Activated CD8-positive, alpha-beta memory T cell treated with anti-CD3 and anti-CD28 coated beads, Interleukin-2, amount 50 U/mL, for 4 hours (primary cell): ENCODE data around the gene RNF5.
"Not testable (repeated sequence)": the region's sequence is repeated elsewhere in the genome, so short reads cannot be mapped to it uniquely, and the experiment has no call there.

ENCODE experiments used
- DNase-seq: peaks from one replicate; pipeline ENCODE4 v3.0.0-alpha.2; 2020

The RNF5 gene

DNA sequence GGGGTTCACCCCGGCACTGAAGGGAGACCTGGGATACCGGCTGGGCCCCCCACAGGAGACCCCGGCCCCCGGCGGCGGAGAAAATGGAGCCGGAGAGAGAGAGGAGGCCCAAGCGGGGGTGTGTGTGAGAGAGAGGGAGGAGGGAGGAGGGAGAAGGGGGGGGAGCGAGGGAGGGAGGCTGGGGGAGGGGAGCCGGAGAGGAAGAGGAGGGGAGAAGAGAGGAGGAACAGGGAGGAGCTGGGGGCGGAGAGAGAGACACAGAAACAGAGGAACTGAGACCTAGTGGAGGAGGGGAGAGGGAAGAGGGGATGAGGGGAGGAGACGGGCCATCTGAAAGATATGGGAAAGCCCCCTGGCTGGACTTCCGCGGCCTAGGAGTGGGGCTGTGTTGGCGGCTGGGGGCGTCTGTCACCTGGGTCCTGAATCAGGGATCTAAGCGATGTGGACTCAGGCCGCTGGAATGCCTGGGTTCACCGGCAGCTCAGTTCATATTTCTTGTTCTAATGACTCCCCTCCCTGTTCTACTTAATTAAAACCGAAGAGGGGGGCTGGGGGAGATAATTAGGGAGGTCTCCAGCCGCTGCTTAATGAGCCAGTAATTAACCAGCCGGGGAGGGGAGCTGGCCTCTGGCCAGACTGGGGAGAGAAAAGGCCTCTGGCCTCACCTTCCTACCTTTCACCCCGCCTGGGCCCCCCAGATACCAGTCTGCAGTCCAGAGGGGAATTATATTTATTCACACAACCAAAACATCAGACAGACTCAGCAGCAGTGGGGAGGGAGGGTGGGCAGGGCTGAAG lies 12.0 kb downstream of the RNF5 start, which contains the start of gene PBX2:
TSS of gene PBX2 (minus strand) at position 149 of the 798 bp plus-strand sequence. CDS start 287 bp downstream, outside the sequence.
- DNase-seq, result peak; percentile 83

DNA sequence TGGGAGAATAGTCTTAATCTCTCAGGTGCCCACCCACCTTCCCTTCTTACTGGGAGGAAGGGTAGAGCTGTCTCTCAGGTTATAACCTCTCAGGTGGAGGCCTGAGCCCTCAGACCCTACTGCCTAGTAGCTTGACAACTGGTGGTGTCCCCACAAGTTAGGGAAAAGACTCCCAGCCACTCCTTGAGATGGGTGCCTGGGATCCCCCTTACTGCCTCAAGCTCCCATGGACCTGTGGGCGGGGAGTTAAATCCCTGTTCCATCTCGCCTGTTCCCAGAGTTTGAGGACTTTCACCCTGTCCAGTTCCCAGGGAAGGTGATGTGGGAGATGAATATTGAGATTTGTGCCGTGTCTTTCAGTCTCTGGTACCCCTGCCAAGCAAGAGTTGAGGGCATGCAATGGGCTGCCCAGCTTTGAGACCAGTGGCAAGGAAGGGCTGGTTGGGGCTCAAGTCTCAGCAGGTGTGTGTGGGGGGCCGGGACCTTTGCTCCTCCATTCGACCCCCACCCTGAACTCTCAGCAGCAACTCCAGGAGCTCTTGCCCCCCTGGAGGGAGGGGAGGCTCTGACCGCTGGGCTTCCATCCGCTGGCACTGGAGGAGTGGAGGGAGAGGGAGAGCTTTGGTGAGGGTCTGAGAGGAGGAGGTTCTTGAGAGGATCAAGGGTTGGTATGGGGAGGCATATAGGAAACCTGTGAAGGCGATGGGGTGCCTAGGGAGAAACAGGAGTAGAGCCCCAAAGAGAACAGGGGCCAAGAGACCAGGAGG lies 12.9 kb downstream of the RNF5 start:
- DNase-seq, result no peak

DNA sequence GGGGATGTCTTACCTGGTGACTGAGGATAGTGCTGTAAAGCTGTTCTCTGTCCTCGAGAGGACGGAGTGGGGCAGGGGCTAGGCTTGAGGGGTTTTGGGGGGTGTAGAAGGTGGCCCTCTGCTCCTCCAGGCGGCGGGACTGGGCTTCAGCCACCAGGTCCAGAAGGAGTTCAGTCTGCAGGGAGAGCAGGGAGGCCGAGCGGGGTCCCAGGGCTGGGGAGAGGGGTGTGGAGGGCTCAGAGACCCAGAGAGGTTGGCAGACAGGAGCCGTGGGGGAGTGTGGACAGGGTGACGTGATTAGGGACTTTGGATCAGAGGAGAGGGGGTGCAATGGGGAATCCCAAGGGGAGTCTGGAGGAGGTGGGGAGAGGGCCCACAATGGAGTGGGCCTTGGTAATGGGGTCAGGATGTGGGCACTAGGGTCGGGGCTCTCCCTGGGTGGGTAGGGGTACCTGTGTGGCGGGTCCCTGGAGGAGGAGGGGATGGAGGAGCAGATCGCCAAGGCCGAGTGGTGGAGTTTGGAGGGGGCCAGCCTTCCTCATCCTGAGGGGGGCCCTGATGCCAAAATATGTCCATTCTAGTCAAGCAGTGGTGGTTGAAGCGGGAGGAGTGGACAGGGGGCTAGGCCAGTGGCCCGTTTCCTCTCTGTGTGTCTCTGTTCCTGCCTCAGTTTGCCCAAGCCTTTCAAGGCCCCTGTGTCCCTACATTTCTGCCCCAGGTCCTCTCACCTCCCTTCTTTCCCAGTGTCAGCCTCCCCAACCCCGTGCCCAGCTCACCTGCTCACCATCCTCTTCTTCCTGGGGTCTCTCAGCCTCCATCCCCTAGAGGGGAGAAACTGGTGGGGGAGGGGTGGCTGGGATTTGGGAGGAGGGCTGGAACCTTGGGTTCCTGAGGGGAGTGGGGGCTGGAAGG lies 13.7 kb downstream of the RNF5 start:
- DNase-seq, result no peak

DNA sequence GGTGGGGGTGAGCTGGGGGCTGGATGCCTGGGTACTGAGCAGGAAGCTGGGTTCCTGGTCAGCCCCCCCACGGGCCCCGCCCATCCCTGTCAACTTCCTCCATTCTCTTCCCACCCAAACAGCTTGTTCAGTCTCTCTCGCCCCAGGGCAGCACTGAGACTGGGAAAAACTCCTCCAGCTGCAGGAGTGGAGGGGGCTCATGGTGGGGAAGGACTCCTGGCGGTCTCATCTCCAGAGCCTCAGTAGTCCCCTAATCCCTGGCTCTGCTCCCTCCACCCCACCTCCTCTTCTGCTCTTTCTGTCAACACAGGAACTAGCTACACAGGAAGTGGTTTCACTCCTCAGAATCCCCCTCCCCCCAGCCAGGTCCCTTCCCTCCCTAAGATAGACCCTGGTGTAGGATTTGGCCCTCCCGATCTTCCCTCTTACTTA lies 14.4 kb downstream of the RNF5 start, which contains the start of gene GPSM3:
TSS of gene GPSM3 (minus strand) at position 36 of the 432 bp plus-strand sequence. CDS start 130 bp downstream, outside the sequence.
- peak; percentile 55 for DNase-seq

DNA sequence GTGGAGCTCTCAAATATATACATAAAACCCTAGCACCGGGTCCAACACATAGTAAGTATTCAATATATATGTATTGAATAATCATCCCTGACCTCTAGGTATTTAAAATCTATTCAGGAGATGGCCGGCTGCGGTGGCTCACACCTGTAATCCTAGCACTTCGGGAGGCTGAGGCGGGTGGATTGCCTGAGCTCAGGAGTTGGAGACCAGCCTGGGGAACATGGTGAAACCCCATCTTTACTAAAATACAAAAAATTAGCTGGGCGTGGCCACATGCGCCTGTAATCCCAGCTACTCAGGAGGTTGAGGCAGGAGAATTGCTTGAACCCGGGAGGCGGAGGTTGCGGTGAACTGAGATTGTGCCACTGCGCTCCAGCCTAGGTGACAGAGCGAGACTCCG lies 14.9 kb downstream of the RNF5 start:
- not testable (repeated sequence) for DNase-seq

DNA sequence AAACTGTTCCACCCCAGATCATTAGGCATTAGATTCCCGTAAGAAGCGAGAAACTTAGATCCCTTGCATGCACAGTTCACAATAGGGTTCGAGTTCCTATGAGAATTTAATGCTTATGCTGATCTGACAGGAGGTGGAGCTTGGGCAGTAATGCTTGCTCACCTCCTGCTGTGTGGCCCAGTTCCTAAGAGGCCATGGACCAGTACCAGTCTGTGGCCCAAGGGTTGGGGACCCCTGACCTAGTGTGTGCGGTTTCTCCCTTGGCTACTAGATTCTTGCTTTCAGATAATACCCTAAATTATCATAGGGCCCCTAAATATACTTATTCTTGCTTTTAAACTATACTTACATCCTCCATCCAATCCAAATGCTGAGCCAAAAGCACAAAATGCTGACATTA lies 16.2 kb downstream of the RNF5 start:
- DNase-seq, result no peak

DNA sequence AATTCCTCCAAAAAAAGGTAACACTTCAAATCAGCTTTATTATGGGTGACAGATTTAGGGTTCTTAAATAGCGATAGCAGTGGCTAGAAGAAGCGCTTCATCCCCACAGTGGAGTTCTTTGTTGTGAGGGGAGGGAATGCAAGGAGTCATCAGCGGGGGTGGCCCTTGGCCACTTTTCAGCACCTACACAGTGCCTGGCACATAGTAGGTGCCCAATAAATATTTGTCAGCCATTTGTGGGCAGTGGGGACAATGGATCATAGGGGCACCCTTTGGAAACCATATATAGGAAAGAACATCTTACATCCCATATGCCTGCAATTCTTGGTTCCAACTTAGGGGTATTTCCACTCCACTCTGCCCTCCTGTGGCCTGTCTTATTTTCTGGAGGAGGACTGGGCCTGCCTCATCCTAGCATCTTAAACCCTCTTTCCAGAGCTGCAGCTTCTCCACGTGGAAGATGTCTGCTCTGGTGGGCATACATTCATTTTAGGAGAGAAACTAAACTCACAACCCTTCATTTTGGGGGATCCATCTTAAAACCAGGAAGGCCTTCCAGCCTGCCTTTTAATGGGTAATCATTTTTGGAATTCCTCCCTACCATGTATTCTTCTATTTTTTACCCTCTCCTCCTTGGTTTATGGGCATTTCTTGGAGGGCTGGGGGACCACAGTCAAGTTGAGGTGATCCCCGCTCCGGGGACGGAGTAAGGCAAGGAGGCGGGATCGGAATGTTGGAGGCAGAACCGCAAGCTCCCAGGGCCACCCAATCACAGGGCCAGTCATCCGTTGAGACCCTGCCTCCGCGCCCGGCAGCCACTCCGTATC lies 16.8 kb downstream of the RNF5 start:
- DNase-seq, result no peak

DNA sequence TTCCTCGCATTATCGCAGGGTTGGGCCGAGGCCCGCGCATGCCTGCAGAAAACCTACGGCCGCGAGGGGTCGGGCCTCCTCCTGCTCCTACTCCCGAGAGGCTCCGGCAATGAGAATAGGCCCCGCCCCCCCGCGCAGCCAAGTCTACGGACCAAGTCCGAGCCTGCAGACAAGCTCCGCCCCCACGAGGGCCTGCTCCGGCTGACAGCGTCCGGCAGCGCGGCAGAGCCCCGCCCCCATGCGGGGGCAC lies 17.4 kb downstream of the RNF5 start:
- peak; percentile 100 for DNase-seq

DNA sequence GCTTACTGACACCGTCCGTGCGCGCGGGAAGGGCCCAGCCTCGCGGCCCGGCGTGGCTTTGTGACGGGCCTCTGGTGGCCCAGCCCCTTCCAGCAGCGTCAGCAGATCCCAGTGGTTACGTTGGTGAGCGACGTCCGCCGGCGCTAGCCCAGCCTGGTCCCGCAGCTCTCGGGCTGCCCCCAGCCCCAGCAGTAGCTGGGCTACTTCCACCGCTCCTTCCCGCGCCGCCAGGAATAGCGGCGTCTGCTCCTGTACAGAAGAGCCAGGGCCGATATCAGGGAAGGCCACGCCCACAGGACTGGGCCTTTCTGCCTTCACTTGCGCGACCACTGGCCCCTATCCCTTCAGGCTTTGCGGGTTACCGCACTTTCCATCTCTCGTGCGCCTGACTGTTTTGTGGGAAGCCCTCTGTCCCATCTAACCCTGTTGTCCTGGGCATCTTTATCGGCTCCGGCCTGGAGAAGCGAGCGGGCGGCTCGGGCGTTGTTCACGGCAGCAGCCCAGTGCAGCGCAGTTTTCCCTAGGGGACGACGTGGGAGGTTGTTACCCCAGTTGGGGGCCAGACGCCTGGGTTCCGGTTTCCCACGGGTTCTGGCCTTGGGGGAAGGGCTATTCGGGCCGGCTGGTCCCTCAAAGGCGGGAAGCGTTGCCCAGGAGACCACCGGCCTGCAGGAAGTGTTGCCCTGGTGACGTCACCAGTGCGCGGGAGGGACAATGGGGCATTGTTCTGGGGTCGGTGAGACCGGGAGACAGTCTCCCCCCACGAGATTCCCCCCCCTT lies 17.9 kb downstream of the RNF5 start:
- peak; percentile 59 for DNase-seq

DNA sequence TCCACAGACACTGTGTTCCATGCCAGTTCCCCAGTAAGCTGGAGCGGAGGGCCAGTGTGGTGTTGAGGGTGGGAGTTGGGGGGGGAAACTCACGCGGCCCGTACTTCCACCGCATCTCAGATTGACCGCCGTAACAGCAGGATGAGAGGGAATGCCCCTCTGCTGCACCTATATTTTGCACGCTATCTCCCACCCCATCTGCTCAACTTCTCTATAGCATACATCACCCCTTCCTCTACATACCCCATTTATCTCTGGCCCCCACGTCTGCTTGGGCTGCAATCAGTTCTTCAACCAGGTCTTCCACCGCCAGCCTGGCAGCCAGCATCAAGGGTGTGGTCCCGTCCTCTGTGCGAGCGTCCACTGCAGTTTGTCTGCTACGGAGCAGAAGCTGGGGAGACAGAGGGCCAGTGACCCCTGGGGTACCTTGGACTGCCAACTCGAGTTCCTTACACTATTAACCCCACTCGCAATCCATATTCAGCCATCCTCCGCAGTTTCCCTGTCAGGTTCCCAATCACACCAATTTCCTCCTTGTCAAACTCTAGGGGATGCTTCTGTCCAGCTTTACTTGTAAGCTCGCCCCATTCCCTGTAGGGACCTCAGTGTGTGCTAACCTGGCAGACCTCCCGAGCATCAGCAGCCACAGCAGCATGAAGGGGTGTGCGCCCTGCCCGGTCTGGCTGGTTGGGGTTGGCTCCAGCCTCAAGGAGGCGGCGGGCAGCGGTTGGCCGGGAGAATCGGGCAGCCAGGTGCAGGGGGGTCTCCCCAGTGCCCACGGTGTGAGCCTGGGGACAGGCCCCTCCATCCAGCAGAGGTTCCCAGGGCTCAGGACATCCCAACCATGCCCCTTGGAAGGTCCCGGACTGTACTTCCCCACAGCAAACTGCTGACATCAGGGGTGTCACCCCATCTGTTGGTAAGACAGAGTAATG lies 18.7 kb downstream of the RNF5 start:
- no peak for DNase-seq

DNA sequence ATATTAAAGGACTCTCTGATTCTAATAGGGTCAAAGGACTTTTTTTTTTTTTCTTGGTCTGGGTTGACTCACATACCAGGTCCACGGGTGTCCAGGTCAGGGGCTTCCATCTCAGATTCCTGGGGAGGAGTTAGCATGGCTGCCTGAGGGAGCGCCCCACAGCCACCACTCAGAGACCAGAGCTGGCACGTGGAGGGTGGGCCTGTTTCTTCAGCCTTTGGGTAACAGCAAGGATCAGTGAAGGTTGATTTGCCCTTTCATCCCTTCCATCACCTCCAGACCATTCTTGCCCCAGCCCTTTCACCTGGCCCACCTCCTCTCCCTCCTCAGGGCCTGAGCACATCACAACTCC lies 20.1 kb downstream of the RNF5 start:
- DNase-seq, result no peak

DNA sequence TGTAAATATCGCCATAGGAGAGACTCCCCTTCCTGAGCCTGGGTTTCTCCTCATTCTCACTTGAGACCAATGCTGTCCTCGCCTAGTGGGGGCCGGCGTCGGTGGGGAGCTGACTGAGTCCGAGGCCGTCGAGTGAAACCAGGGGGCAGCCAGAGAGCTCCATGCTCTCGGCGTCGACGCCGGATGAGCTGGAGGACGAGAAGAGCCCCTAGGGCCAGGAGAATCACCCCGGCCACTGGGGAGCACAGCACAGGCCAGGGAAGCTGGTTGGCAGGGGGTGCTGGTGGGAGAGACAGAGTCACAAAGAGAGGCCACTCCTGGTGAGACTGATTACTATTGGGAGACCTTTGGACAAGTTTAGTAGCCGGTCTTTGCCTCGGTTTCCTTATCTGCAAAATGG lies 20.7 kb downstream of the RNF5 start:
- DNase-seq, result no peak

DNA sequence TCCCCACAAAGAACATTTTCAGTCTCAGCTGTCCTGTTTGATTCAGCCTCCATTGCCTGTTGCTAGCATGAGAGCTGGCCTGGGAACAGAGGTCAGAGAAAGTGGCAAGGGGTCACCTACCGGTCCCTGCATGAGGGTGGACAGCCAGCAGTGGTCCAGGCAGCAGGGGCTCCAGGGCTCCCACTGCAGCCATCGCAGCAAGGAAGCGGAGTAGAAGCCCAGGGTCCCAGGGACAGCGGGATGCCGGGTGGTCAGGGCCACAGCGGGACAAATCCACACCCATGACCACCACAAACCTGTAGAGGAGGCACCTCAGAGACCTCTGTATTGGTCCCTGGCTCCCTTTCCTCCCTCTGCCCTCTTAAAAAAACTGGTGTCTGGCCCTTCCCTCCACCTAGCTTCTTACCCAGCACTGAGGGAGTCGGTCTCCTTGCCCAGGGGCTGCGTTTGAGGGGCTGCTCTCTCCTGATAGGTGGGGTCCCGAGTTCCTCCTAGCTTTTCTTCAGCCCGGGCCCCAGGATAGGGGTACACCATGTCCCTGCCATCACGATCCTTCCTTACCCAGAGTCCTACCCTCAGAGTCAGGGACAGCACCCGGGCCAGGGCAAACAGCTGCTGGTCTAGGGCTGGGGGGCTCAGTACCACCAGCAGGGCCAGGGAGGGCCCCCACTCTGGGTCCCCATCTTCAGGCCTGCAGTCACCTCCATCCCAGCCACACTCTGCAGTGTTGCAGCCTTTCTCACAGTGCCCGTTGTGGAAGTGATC lies 22.7 kb downstream of the RNF5 start:
- DNase-seq, result no peak

DNA sequence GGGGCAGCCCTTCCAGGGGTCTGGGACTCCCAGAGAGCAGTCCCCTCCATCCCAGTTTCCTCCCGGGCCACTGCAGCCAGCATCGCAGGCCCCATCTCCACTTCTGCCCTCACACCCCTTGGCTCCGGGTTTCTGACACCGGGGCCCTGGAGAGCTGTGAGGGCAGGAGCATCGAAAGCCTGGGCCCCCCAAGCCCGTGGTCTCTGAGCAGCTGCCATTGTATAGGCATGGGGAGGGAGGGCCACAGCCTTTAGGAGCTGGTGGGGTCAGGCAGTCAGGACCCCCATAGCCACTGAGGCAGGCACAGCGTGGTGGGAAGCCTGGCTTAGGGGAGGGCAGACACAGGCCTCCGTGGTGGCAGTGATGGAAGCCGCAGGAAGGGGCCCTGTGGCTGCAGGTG lies 24.0 kb downstream of the RNF5 start:
- DNase-seq, result no peak

DNA sequence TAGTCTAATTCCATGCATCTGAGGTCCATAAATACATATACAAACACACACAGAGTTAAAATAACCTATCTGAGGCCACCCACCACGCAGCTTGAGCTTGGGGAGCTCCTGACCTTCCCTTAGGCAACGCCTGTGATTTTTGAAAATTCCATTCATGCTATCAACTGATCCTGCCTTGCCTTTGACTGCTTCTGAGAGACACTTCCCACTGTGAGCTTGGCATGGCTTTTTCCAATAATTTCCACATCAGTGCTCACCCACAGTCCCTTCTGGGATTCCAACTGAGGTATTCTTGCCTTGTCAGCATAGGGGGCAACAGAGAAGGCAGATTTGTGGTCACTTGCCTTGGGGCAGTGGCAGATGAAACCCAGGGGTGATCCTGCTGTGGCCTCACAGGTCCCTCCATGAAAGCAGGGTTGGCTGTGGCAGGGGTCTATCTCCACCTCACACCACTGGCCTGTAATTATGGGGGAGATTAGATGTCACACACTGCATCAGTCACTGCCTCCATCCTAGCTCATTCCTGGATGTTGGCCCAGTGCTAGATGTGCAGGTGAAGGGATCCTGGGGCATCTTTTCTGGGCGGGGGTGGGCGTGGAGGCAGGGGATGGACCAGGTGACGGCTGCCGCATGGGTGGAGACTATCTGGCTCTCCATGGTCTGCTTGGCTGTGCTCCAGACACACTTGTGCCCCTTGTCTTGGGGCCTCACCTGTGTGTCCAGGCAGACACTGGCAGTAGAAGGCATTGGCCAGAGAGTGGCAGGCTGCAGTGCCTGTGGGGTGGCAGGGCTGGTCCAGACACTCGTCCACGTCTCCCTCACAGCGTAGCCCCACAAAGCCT lies 25.4 kb downstream of the RNF5 start:
- DNase-seq, result no peak

DNA sequence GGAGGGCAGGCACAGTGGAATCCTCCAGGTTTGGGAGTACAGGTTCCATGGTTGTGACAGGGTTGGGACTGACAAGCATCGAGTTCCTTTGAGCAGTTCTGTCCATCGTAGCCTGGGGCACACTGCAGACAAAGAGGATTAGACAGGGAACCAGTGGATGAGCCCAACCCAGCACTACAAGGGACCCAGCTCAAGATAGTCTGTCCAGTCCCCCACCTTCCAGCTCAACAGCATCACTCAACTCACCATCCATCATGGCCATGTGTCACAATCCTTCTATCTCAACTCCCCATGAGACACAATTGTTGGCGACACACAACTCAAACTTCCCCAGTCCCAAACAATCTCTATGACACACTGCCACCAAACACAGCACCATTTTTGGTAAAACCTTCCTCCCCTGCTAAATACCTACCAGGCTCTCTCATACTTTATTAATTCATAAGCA lies 26.1 kb downstream of the RNF5 start:
- DNase-seq, result no peak

DNA sequence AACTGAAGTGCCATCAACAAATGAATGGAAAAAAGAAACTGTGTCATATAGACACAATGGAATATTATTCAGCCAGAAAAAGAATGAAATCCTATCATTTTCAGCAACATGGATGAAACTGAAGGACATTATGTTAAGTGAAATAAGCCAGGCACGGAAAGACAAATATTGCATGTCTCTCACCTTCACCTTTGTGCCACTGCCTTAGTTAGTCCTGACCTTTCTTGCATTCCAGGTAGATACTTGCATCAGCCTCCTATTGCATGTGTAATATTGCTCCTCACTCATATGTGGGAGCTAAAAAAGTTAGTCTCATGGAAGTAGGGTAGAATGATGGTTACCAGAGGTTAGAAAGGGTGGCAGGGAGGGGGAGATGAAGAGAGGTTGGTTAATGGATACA lies 30.8 kb downstream of the RNF5 start:
- DNase-seq, result no peak

DNA sequence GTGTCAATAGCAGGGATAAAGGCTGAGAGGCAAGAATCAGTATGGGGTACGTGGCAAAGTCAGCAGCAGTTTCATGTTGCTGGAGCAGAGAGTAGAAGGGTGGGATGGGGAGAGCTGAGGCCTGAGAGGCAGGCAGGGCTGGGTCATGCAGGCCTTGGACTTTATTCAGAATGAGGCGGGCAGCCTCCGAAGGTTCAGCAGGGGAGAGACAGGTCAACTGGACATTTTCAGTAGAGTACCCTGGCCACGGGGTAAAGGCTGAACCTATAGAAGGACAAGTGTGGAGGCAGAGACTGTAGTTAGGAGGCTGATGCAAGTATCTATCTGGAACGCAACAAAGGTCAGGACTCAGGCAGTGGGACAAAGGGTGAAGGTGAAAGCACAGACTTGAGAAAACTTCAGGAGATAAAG lies 32.0 kb downstream of the RNF5 start:
- DNase-seq, result no peak

DNA sequence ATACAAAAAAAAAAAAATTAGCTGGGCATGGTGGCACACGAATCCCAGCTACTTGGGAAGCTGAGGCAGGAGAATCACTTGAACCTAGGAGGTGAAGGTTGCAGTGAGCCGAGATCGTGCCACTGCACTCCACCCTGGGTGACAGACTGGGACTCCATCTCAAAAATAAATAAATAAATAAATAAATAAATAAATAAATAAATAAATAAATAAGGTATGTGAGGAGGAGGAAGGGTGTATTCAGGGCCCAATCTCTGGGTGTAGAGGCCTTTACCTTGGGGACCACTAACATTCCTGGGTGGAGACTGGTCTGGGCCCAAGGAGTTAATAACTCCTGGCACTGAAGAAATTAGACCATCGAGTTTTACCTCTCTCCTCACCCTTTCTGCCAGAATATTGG lies 33.2 kb downstream of the RNF5 start:
- DNase-seq, result not testable (repeated sequence)
